Lower leg skin (tissue), 3 donors: ENCODE data around the gene ADD1.

Source experiments
- CTCF ChIP-seq, 3 donors: fragments of 450-650 bp; IDR thresholded peaks; one replicate each; pipeline ENCODE4 v1.5.1; 2016; ENCODE audit warnings: antibody characterized with exemption in 3 of 3, mild to moderate bottlenecking in 3 of 3, moderate library complexity in 2 of 3
- POLR2A ChIP-seq, 2 donors: fragments of 450-650 bp; IDR thresholded peaks; one replicate each; pipeline ENCODE4 v1.6.1; 2016 to 2017; ENCODE audit warnings: antibody characterized with exemption in 2 of 2, mild to moderate bottlenecking in 1 of 2, moderate library complexity in 1 of 2

- no peak for TF ChIP-seq CTCF (IDR thresholded peaks at IDR 0.05)
- no peak for TF ChIP-seq POLR2A (IDR thresholded peaks at IDR 0.05)
Observed at GRCh38 chr4:2930758-2931511, 87.3 kb downstream of the ADD1 start.
